CD4-positive, alpha-beta T cell (primary cell): ENCODE results near the gene AGPAT3. TPM values are rescaled to one million over a fixed set of nuclear protein-coding genes. Genes with fewer than 3 reads are reported as not detected.

Experiments
- ATAC-seq: fragments of 200-7000 bp; cut with Tn5 transposase; one replicate; pipeline ENCODE4 v1.10.0; 2022; ENCODE audit warnings: mild to moderate bottlenecking; ENCODE audit not compliant: poor library complexity
- CTCF ChIA-PET: fragments of 350-600 bp; sonication (Branson Sonifier 250); formaldehyde crosslinking; loops from one replicate; lab custom pipeline; 2021; ENCODE audit warnings: antibody characterized with exemption, inconsistent platforms; lab: Charles Lee
- POLR2A ChIA-PET: fragments of 350-600 bp; sonication (Branson Sonifier 250); formaldehyde crosslinking; loops from one replicate; lab custom pipeline; 2021; ENCODE audit warnings: antibody characterized with exemption, inconsistent platforms; lab: Charles Lee
- DNase-seq, 14 experiments: peaks; one replicate each; pipeline ENCODE4 v3.0.0-alpha.2; 2013 to 2020; ENCODE audit warnings: mixed read lengths in 2 of 14
- H3K27ac ChIP-seq, 2 donors: one replicate each; pipeline versions ENCODE4 v1.5.1 to v1.7.0; 2013; ENCODE audit warnings: low read length in 2 of 2, low read depth in 1 of 2, mild to moderate bottlenecking in 1 of 2
- H3K27me3 ChIP-seq, 2 experiments: 1 replicate in 1 of 2; 2 replicates in 1 of 2; pipeline versions ENCODE4 v1.6.1 to v1.7.0; 2013; ENCODE audit warnings: low read length in 2 of 2, control low read depth in 1 of 2, mild to moderate bottlenecking in 1 of 2, moderate library complexity in 1 of 2; ENCODE audit not compliant: insufficient read depth in 2 of 2, control insufficient read depth in 1 of 2
- H3K36me3 ChIP-seq: one replicate; pipeline ENCODE4 v1.6.1; 2013; ENCODE audit warnings: low read length, control low read depth; ENCODE audit not compliant: insufficient read depth
- H3K4me1 ChIP-seq: one replicate; pipeline ENCODE4 v1.6.1; 2013; ENCODE audit warnings: low read length, control low read depth; ENCODE audit not compliant: insufficient read depth
- H3K4me3 ChIP-seq: one replicate; pipeline ENCODE4 v1.5.1; 2013; ENCODE audit warnings: mild to moderate bottlenecking, low read length, moderate library complexity
- H3K9me3 ChIP-seq, 2 experiments: 1 replicate in 1 of 2; 2 replicates in 1 of 2; pipeline versions ENCODE4 v1.6.1 to v1.7.0; 2013; ENCODE audit warnings: low read length in 2 of 2, mild to moderate bottlenecking in 2 of 2, control low read depth in 1 of 2, moderate library complexity in 1 of 2; ENCODE audit not compliant: control insufficient read depth in 1 of 2, insufficient read depth in 1 of 2
- H3K27ac Mint-ChIP-seq: one replicate; pipeline ENCODE4 v1.8.0; 2020; ENCODE audit warnings: mixed read lengths
- H3K27me3 Mint-ChIP-seq: one replicate; pipeline ENCODE4 v1.8.0; 2021; ENCODE audit warnings: mixed read lengths
- H3K36me3 Mint-ChIP-seq: one replicate; pipeline ENCODE4 v1.8.0; 2021; ENCODE audit warnings: low read depth, mixed read lengths
- H3K4me1 Mint-ChIP-seq: one replicate; pipeline ENCODE4 v1.8.0; 2021; ENCODE audit warnings: low read depth, mixed read lengths
- H3K4me3 Mint-ChIP-seq: one replicate; pipeline ENCODE4 v1.8.0; 2020; ENCODE audit warnings: mild to moderate bottlenecking, mixed read lengths
- H3K9me3 Mint-ChIP-seq: one replicate; pipeline ENCODE4 v1.8.0; 2020; ENCODE audit warnings: mixed read lengths
- intact Hi-C, 2 experiments: fragments of 100-400 bp; cut with DNase I in 1 of 2; cut with micrococcal nuclease in 1 of 2; formaldehyde crosslinking; loops; one replicate each; pipeline versions ENCODE4 v1.15.1 to v1.9.0; 2023 to 2025; cut with DNase I, micrococcal nuclease
- total RNA-seq, 174 experiments: library from RNA in 2 of 174; stranded (reverse) in 2 of 174; gene quantifications; one replicate each; pipeline ENCODE4 v1.2.3 and lab custom pipeline; 2021 to 2026
- TF ChIP-seq, protein P1 (sequence below): fragments of 200-600 bp; IDR thresholded peaks from one replicate; pipeline ENCODE4 v1.8.0; 2022; ENCODE audit warnings: antibody characterized with exemption, mild to moderate bottlenecking

The AGPAT3 gene
- total RNA-seq, 2 experiments from 2014 or later: 40.8 to 43.4 TPM

DNA sequence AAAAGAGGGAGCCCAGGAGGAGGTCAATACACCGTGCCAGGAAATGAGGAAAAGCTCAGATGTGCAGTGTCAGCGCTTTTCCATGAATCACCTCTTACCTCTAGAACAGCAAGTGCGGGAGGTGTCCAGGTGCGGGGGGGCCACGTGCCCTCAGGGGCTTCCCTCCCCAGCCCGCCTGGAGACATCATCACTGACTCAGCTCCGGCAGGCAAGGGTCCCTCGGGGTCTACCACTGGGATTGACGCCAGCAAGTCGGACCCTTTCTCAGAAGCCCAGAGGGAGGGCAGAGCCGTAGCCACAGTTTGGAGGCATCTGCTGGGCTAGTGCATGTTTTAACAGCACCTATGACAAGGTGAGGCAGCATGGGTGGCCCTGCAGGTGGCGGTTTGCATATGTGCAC lies 79.7 kb downstream of the AGPAT3 start:
- POLR2A ChIA-PET: no interaction called here
- peaks cover 10% of the 10 kb centered on the region for H3K4me1 Mint-ChIP-seq
- peaks cover 4% of the 10 kb centered on the region for H3K9me3 Mint-ChIP-seq
- ATAC-seq (no peak), DNase-seq (no peak)
- peaks cover 28% of the 10 kb centered on the region for H3K36me3 Mint-ChIP-seq
- CTCF ChIA-PET: no interaction called here
- no peak overlapping the region for H3K4me3 Mint-ChIP-seq
- Histone ChIP-seq H3K27me3 (no peaks in the 10 kb centered on the region), H3K27ac (no peak overlapping the region), H3K36me3 (peaks cover 40% of the 10 kb centered on the region), H3K9me3 (peaks cover 11 to 21% of the 10 kb centered on the region in 2 experiments), H3K4me3 (no peak overlapping the region), H3K4me1 (peaks cover 6% of the 10 kb centered on the region)
- H3K27me3 Mint-ChIP-seq: no peaks in the 10 kb centered on the region
- no peak overlapping the region for H3K27ac Mint-ChIP-seq
- TF ChIP-seq, protein P1, sequence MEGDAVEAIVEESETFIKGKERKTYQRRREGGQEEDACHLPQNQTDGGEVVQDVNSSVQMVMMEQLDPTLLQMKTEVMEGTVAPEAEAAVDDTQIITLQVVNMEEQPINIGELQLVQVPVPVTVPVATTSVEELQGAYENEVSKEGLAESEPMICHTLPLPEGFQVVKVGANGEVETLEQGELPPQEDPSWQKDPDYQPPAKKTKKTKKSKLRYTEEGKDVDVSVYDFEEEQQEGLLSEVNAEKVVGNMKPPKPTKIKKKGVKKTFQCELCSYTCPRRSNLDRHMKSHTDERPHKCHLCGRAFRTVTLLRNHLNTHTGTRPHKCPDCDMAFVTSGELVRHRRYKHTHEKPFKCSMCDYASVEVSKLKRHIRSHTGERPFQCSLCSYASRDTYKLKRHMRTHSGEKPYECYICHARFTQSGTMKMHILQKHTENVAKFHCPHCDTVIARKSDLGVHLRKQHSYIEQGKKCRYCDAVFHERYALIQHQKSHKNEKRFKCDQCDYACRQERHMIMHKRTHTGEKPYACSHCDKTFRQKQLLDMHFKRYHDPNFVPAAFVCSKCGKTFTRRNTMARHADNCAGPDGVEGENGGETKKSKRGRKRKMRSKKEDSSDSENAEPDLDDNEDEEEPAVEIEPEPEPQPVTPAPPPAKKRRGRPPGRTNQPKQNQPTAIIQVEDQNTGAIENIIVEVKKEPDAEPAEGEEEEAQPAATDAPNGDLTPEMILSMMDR: no peak
- intact Hi-C loops: loop anchor here in 1 of 2 experiments (5.0 kb wide), 1 partner anchor 53 kb away; no protein-coding TSS in a partner anchor

DNA sequence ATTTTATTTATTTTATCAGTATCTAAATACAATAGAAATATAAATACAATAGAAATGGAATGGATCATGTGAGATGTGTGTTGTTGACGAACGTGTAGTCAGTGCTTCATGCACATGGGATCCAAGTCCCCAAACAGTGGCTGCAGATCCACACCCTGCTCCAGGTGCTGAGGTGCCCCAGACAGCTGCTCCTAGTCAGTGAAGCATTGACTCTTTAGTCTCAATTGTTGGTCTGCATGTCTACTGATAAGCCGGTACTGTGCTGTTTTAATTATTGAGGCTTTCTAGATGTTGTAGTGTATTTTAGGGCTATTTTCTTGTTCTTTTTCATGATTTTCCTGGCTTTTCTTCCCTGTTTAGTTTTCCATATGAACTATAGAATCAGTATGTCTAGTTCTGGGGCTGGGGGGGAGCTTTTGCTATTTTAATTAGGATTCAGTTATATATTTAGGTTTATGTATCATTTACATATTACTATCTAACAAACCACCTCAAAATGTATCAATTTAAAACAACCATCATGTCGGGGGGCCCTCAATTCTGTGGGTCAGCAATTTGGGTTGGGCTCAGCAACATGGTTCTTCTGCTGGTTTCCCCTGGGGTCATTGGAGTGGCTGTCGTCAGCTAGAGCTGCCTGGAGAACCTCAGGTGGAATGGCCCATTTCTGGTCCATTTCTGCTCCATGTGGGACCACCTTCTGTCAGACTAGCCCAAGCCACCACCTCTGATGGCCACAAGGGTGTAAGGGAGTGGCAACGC lies 83.9 kb downstream of the AGPAT3 start:
- Histone ChIP-seq H3K4me3 (no peak overlapping the region), H3K36me3 (peaks cover 24% of the 10 kb centered on the region), H3K9me3 (peaks cover 11 to 21% of the 10 kb centered on the region in 2 experiments), H3K4me1 (peaks cover 12% of the 10 kb centered on the region), H3K27ac (no peak overlapping the region), H3K27me3 (no peaks in the 10 kb centered on the region)
- intact Hi-C loops: loop anchor here in 1 of 2 experiments (5.0 kb wide), 1 partner anchor 48 kb away; no protein-coding TSS in a partner anchor
- DNase-seq (no peak), ATAC-seq (no peak)
- CTCF ChIA-PET: no interaction called here
- Mint-ChIP-seq H3K4me1 (peaks cover 25% of the 10 kb centered on the region), H3K27me3 (no peaks in the 10 kb centered on the region), H3K9me3 (peaks cover 4% of the 10 kb centered on the region), H3K4me3 (no peak overlapping the region), H3K36me3 (peaks cover 39% of the 10 kb centered on the region), H3K27ac (peak overlapping the region; percentile 63)
- TF ChIP-seq, protein P1: no peak
- POLR2A ChIA-PET: no interaction called here

DNA sequence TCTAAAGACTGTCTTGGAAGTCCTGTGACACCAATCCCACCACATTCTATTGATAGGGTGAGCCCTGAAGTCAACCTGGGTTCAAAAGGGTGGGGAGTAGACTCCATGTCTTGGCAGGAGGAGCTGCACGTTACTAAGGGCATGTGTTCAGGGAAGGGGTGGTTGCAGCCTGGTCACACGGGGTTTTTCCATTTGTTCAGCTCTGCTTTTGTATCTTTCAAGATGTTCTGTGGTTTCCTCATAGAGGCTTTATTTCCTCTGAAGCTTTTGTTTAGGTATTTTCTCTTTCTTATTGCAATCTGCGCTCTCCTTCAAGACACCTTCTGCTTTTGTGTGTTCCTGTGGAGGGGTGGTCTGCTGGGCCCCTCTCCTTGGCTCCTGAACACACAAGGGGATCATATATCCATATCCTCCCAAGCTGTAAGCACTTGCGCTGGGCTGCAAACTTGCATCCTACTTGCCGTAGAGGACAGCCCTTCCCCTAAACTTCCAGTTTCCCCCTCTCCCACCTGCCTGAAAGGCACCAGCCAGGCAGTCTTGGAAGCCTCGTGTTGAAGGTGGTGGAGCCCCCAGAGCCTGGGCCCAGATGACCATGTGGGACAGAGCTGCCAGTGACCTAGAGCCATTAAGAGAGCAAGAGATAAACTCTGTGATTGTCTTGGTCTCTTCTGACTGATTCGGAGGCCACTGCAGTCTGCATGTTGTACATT lies 84.6 kb downstream of the AGPAT3 start:
- no peaks in the 10 kb centered on the region for H3K27me3 Mint-ChIP-seq
- DNase-seq (peak in 2 of 14 experiments; percentile 13 to 33), ATAC-seq (peak; percentile 62)
- intact Hi-C loops: loop anchor here in 1 of 2 experiments (5.0 kb wide), 1 partner anchor 48 kb away; no protein-coding TSS in a partner anchor
- Histone ChIP-seq H3K4me1 (peaks cover 12% of the 10 kb centered on the region), H3K4me3 (no peak overlapping the region), H3K9me3 (peaks cover 11 to 21% of the 10 kb centered on the region in 2 experiments), H3K36me3 (peaks cover 27% of the 10 kb centered on the region), H3K27me3 (no peaks in the 10 kb centered on the region), H3K27ac (no peak overlapping the region)
- H3K4me3 Mint-ChIP-seq: peak overlapping the region; percentile 50
- ChIA-PET CTCF (no interaction called here), POLR2A (no interaction called here)
- TF ChIP-seq, protein P1: no peak
- peaks cover 25% of the 10 kb centered on the region for H3K4me1 Mint-ChIP-seq
- peak overlapping the region; percentile 63 for H3K27ac Mint-ChIP-seq
- peaks cover 38% of the 10 kb centered on the region for H3K36me3 Mint-ChIP-seq
- peaks cover 4% of the 10 kb centered on the region for H3K9me3 Mint-ChIP-seq
